HG03520 (cell line): ENCODE data around the gene ANXA2.

ENCODE experiments used
- ATAC-seq: cut with Tn5 transposase; IDR thresholded peaks from one replicate; pipeline ENCODE4 v1.9.1; 2021; ENCODE audit warnings: mild to moderate bottlenecking, moderate library complexity; ENCODE audit not compliant: unreplicated experiment

Gene ANXA2

GRCh38 chr15:60390871-60391501 is 6.8 kb downstream of the ANXA2 start:
- no peak for ATAC-seq

GRCh38 chr15:60390231-60390630 is 7.6 kb downstream of the ANXA2 start:
- no peak for ATAC-seq

- ATAC-seq = peak; percentile 65
These were observed 8.3 kb downstream of the ANXA2 start for GRCh38 chr15:60389261-60390077.

GRCh38 chr15:60387321-60387720 is 10.5 kb downstream of the ANXA2 start:
- no peak for ATAC-seq

GRCh38 chr15:60386615-60387014 is 11.2 kb downstream of the ANXA2 start:
- no peak for ATAC-seq

GRCh38 chr15:60385620-60386552 is 11.9 kb downstream of the ANXA2 start:
- no peak for ATAC-seq

GRCh38 chr15:60384526-60385126 is 13.2 kb downstream of the ANXA2 start:
- ATAC-seq = no peak

GRCh38 chr15:60384053-60384452 is 13.7 kb downstream of the ANXA2 start:
- ATAC-seq = no peak

- ATAC-seq = no peak
These were observed 14.8 kb downstream of the ANXA2 start for GRCh38 chr15:60382773-60383674.

GRCh38 chr15:60381148-60381788 is 16.5 kb downstream of the ANXA2 start:
- no peak for ATAC-seq

GRCh38 chr15:60379525-60380274 is 18.1 kb downstream of the ANXA2 start:
- no peak for ATAC-seq

- ATAC-seq = no peak
These were observed 18.6 kb downstream of the ANXA2 start for GRCh38 chr15:60379185-60379524.

GRCh38 chr15:60376677-60377095 is 21.1 kb downstream of the ANXA2 start:
- ATAC-seq = no peak

GRCh38 chr15:60375306-60375705 is 22.5 kb downstream of the ANXA2 start:
- no peak for ATAC-seq

- no peak for ATAC-seq
These were observed 23.1 kb downstream of the ANXA2 start for GRCh38 chr15:60374628-60375081.

- no peak for ATAC-seq
These were observed 23.6 kb downstream of the ANXA2 start for GRCh38 chr15:60374209-60374608.

- ATAC-seq = no peak
These were observed 24.0 kb downstream of the ANXA2 start for GRCh38 chr15:60373745-60374144.

- no peak for ATAC-seq
These were observed 24.5 kb downstream of the ANXA2 start for GRCh38 chr15:60373327-60373726.

- no peak for ATAC-seq
These were observed 25.0 kb downstream of the ANXA2 start for GRCh38 chr15:60372756-60373155.
